Measurements from ENCODE around the gene AGMAT.

The AGMAT gene

DNA sequence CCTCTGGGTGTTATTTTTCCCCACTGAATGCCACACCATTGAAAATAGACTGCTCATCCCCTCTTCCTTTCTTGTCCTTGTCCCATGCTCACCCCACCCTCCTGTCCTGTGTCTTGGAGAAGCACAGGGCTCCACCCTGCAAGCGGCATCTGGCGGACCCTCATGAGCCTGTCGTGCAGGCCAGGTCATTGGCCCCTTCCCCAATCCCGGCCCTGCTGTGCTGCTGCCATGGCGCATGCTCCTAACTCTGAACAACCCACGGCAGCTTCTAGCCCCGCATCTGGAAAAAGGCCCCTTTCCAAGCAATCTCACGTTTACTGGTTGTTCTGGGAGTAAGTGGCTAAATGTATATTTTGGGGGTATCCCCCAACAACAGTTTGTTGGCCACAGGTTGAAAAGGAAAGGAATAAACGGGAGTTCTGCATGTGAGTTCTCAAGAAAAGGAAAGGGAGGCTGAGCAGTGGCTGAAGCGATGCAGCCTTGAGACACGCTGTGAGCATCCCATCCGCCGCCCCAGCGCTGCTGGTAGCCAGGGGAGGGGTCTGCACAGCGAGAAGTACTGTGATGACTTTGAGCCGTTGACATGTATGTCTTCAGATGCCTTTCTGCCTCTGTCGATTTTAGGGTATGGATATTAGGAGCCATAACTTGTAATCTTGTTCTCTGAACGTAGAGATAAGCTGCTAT, 16.3 kb downstream of the AGMAT start:
- no peak for DNase-seq (ENCODE audit: low read depth in 3 of 3, low spot score in 1 of 3)

DNA sequence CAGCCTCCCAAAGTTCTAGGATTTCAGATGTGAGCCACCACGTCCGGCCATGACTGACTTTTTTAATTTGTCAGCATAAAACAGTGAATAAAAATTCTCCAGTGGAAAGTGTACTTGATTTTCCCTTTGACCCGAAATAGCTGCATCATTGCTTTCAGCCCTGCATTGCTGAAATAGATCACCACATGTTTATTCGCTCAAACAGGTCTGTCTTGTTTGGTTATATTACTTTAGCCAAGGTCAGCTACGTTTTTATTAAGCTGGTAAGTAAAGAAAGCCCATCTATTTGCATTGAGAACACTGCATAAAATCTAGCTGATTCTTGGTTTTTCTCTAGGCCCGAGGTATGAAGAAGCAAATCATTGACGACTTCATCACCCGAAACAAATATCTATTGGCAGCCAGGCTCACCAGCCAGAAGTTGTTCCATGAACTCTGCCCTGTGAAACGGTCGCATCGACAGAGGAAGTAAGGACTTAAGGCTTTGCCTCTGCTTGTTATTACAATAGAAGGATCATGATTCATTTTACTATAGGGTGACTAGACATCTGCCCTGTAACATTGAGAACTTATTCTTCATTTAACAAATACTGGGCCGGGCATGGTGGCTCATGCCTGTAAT, 25.6 kb downstream of the AGMAT start:
- DNase-seq (ENCODE audit: low read depth in 3 of 3, low spot score in 1 of 3) = no peak

- DNase-seq (ENCODE audit: low read depth in 3 of 3, low spot score in 1 of 3) = no peak
These were observed 26.3 kb downstream of the AGMAT start for GRCh38 chr1:15558516-15558915.

DNA sequence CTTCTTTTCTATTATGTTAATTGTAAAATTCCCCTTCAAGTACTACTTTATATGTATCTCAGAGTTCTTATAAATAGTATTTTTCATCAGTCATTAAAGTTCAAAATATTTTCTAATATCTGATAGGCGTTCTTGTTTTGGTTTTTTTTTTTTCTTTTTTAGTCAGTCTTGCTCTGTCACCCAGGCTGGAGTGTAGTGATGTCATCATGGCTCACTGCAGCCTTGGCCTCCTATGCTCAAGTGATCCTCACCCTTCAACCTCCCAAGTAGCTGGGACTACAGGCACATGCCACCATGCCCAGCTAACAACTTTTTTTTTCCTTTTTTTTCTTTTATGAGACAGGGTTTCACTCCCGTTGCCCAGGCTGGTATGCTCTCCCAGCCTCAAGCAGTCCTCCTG, 27.3 kb downstream of the AGMAT start:
- no peak for DNase-seq (ENCODE audit: low read depth in 3 of 3, low spot score in 1 of 3)

DNA sequence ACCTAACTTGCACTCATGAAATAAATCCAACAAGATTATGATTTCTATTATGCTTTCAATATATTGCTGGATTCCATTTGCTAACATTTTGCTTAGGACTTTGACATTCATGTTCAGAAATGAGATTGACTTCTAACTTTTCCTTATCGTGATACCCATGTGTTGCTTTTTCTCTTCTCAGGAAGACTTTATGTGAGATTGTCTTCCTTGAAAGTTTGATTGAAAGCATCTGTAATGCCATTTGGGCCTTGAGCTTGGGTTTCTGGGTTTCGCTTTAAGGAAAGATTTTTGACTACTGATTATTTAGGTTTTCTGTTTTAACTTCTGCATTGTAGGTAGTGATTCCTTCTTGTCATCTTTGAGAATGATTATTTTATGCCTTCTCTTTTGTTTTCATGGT, 27.8 kb downstream of the AGMAT start:
- no peak for DNase-seq (ENCODE audit: low read depth in 3 of 3, low spot score in 1 of 3)

DNA sequence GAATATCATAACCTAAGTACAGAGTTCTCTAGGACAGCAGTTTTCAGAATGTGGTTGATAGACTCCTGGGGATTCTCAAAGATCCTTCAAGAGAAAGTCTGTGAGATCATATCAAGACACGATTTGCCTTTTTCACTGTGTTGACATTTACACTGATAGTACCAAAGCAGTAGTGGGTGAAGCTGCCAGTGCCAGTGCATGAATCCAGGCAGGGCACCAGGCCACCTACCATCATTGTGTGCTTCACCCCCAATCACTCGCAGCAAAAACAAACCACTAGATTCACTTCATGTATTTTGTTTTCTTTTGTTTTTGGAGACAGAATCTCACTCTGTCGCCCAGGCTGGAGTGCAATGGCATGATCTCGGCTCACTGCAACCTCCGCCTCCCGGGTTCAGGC, 34.3 kb downstream of the AGMAT start:
- DNase-seq (ENCODE audit: low read depth in 3 of 3, low spot score in 1 of 3) = no peak

GRCh38 chr1:15546641-15547040, 38.2 kb downstream of the AGMAT start:
- DNase-seq (ENCODE audit: low read depth in 3 of 3, low spot score in 1 of 3) = no peak

GRCh38 chr1:15543589-15544568, 41.0 kb downstream of the AGMAT start:
- no peak for DNase-seq (ENCODE audit: low read depth in 3 of 3, low spot score in 1 of 3)

DNA sequence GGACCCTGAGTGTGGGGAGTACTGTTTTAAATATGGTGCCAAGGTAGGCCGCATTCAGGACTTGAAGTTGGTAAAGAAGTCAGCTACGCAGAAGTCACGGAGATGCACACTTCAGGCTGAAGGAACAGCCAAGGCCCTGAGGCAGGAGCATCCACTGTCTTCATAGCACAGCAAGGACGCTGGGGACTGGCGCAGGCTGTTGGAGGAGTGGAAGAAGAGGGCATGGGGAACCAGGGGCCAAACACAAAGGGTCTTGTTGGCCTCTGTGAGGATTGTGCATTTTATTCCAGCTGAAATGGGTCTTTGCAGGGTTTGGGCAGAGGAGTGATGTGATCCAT, 41.6 kb downstream of the AGMAT start:
- DNase-seq (ENCODE audit: low read depth in 3 of 3, low spot score in 1 of 3) = no peak

DNA sequence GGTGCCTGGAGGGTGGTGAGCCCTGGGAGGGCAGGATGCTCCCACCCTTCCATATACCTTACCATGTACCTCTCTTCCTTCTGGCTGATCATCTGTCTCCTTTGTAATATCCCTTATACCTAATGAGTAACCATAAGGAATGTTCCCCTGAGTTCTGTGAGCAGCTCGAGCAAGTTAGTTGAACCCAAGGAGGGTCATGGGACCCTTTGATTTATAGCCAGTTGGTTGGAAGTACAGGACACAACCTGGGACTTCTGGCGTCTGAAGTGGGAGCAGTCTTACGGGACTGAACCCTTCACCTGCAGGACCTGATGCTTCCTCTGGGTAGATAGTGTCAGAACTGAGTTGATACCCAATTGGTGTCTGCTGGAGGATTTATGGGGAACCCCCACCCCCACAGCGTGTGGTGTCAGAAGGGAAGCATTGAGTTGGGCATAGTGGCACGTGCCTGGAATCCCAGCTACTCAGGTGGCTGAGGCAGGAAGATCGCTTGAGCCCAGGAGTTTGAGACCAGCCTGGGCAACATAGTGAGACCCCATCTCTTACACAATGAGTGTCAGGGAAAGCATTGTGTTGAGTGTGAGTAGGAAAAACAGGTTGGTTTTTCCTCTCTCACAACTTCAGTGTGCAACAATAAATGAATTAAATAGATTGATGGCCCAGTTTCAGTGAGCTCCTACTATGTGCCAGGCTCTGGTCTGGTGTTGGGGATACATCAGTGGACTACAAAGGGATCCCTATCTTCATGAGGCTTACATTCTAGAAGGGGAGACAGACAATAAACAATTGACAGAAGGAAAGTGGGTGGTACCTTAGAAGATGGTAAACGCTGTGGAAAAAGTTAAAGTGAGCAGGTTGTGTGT, 42.2 kb downstream of the AGMAT start:
- no peak for DNase-seq (ENCODE audit: low read depth in 3 of 3, low spot score in 1 of 3)

DNA sequence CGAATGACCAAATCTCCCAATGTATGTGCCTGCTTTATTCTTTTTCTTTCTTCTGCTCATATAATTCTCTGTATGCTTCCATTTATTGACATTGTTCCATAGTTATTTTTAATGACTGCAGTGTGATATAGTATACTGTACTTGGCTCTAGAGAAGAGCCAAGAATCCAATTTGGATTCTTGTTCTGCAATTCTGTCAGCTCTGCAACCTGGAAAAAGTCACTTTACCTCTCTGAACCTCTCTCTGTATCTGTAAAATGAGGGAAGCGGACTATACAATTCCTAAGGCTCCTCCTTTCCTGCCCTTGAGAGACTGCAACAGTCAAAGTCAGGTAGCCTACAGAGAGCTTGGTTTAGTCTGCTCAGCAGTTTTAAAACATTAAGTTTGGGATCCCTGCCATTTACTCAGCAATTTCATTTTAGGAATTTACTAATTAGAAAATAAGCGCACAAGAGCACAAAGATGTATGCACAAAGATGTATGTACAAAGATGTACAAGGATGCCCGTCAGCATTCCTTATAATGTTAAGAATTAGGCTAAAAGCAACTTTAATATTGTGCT, 43.5 kb downstream of the AGMAT start:
- DNase-seq (ENCODE audit: low read depth in 3 of 3, low spot score in 1 of 3) = no peak

DNA sequence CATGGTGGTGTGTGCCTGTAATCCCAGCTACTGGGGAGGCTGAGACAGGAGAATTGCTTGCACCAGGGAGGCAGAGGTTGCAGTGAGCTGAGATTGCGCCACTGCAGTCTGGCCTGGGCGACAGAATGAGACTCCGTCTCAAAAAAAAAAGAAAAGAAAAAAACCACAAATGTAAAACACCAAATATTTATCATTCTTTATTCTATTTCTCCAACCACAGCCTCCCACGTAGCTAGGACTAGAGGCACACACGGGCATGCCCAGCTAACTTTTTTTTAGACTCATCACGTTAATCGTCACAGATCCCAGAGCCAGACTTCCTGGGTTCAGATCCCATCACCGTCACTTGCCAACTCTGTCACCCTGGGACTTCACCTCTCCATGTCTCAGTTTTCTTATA, 44.7 kb downstream of the AGMAT start:
- DNase-seq (ENCODE audit: low read depth in 3 of 3, low spot score in 1 of 3) = no peak

DNA sequence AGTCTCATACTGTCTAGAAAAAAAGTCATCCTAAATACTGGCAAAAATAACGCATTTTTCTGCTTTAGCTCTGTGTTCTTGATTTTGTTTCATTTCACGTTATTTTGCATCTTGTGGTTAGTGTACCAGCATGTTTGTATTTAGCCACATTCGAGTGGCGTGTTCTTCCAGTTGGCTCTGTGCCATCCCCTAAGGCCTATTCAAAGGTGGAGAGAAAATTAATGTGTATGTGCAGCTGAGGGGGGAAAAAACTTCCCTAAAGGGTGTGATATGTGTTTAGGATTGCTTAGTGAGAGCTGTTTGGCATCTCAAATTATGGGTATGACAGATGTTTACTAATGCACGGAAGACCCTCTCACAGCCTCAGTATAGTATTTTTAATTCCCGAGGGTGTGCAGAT, 46.1 kb downstream of the AGMAT start:
- DNase-seq (ENCODE audit: low read depth in 3 of 3, low spot score in 1 of 3) = no peak

GRCh38 chr1:15531682-15532081, 53.2 kb downstream of the AGMAT start:
- DNase-seq (ENCODE audit: low read depth in 3 of 3, low spot score in 1 of 3) = no peak

DNA sequence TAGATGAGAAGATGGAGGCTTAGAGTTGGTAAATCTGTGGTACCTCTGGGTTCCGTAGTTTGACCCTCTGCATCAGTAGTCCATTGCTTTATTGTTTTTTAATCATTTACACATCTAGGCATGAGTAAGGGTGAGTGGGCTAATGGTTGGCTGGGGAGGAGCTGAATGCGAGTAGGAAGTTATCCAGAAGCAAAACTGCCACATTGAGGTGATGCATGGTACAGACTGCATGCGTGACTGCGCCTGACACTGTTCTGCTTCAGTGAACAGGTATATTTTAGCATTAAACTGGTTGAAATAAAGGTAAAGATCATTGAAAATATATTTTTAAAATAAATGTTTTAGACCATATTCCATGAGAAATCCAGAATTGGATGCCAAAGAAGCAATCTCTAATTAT, 53.8 kb downstream of the AGMAT start:
- no peak for DNase-seq (ENCODE audit: low read depth in 3 of 3, low spot score in 1 of 3)

DNA sequence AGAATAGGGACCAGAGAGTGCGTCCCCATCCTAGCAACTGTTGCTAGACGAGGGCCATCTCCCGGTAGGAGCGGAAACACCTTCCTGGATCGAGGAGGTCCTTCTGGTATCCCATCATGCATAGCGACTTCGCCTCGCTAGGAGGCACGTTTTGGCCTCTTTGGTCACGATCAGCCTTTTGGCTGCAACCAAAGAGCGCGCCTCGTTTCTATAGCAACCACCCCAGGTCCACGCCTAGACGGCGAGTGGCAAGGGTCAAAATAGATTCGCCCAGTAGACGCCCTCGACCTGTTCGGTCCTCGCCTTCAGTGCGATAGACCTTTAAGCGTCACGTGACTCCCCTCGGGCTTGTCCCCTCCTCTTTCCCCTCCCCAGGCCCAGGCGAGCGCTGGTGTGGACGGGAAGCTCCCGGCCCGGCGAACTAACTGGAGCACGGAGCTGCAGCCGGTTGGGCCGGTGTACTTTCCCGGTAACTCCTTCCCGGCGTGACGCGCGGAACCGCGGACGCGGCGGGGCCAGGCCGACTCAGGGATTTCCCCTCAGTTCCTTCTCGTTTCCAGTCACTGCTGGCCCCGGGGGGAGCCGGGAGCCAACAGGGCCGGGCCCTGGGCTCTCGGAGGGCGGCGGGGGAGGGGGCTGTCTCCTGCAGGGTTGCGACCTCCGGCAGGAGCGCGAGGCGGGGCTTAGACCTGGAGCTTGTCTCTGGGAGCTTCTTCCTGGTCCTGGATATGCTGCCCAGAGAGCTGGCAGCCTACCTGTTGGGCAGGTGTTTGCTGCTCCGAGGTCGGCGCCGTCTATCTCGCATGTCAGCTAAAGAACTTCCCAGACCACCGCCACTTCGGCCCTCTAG, 58.1 kb downstream of the AGMAT start, which contains the start of gene DNAJC16:
Gene DNAJC16, plus strand, starts transcription at position 359 of the 850 bp plus-strand sequence. CDS start 2,258 bp downstream, outside the sequence.
- DNase-seq (ENCODE audit: low read depth in 3 of 3, low spot score in 1 of 3) = peak; percentile 83 to 94 (median 92)

DNA sequence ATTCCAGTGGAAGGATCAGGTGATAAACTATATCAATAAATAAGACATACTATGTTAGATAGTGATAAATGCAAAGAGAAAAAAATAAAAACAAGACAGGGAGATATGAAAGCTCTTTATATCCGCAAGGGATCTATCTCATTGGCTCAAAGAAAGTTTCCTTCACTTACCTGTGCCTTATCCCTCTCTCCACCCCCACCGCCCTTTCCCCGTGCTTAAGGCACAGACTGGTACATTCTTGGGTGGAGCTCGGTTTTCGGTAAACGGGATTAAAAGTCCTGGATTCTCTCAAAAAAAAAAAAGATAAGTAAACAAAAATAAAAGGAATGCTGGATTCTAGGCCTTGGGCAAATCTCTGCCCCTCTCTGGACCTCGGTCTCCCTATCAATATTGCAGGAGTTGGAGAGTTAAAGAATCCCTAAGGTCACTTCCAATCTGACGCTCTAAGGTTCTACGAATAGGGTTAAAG, 58.8 kb downstream of the AGMAT start:
- no peak for DNase-seq (ENCODE audit: low read depth in 3 of 3, low spot score in 1 of 3)

GRCh38 chr1:15525050-15526020, 59.5 kb downstream of the AGMAT start:
- DNase-seq (ENCODE audit: low read depth in 3 of 3, low spot score in 1 of 3) = no peak

Data from stimulated activated CD4-positive, alpha-beta T cell treated with anti-CD3 and anti-CD28 coated beads, TNF-alpha, amount 100 ng/mL, for 1 hour (primary cell).